OCI-LY7 (cell line): Measurements from ENCODE around the gene SULT1A2. TPM values are rescaled to one million over a fixed set of nuclear protein-coding genes. Genes with fewer than 3 reads are reported as not detected.
"Not testable (repeated sequence)": the region's sequence is repeated elsewhere in the genome, so short reads cannot be mapped to it uniquely, and the experiment has no call there.

ENCODE experiments used
- BruUV-seq: library from RNA; stranded (reverse); fragments of 400-500 nt; replicated peaks from 2 replicates; lab custom pipeline; 2021; lab: Mats Ljungman, UMichigan
- CTCF ChIA-PET: fragments of 300-600 bp; sonication (Branson Sonifier 250); formaldehyde crosslinking; loops from one replicate; lab custom pipeline; 2022; ENCODE audit warnings: antibody characterized with exemption; ENCODE audit not compliant: unreplicated experiment; lab: Charles Lee
- POLR2A ChIA-PET: fragments of 300-600 bp; sonication (Branson Sonifier 250); formaldehyde crosslinking; loops from one replicate; lab custom pipeline; 2022; ENCODE audit warnings: antibody characterized with exemption; lab: Charles Lee
- DNase-seq: peaks from one replicate; pipeline ENCODE4 v3.0.0-alpha.2; 2015; ENCODE audit warnings: low spot score
- H2AFZ ChIP-seq: fragments of 200-600 bp; sonication (generic), shearing (Covaris generic); 2 replicates; pipeline ENCODE4 v1.6.1; 2014; ENCODE audit warnings: mild to moderate bottlenecking, antibody characterized with exemption, low read length, moderate library complexity
- H3K27ac ChIP-seq: fragments of 200-600 bp; sonication (generic); 2 replicates; pipeline ENCODE4 v1.5.1; 2014; ENCODE audit warnings: mixed run types, low read depth, mild to moderate bottlenecking, moderate library complexity, low read length, inconsistent platforms; ENCODE audit not compliant: poor library complexity, severe bottlenecking
- H3K36me3 ChIP-seq: fragments of 200-600 bp; sonication (generic); 2 replicates; pipeline ENCODE4 v1.6.1; 2014; ENCODE audit warnings: mild to moderate bottlenecking, antibody characterized with exemption, low read length, moderate library complexity, mixed read lengths; ENCODE audit not compliant: insufficient read depth
- H3K4me1 ChIP-seq: fragments of 200-600 bp; sonication (generic); 2 replicates; pipeline ENCODE4 v1.5.1; 2014; ENCODE audit warnings: mild to moderate bottlenecking, low read length; ENCODE audit not compliant: insufficient read depth, poor library complexity, severe bottlenecking
- H3K4me2 ChIP-seq: fragments of 200-600 bp; sonication (generic); 2 replicates; pipeline ENCODE4 v1.6.1; 2014; ENCODE audit warnings: mild to moderate bottlenecking, low read length
- H3K4me3 ChIP-seq: fragments of 200-600 bp; sonication (generic); 2 replicates; pipeline ENCODE4 v1.5.1; 2014; ENCODE audit warnings: mild to moderate bottlenecking, low read depth, low read length; ENCODE audit not compliant: poor library complexity, severe bottlenecking
- H3K79me2 ChIP-seq: fragments of 200-600 bp; sonication (generic); 2 replicates; pipeline ENCODE4 v1.6.1; 2016; ENCODE audit warnings: low read depth, mild to moderate bottlenecking, low read length, moderate library complexity, mixed read lengths; ENCODE audit not compliant: insufficient read depth
- H3K9me2 ChIP-seq: fragments of 200-600 bp; sonication (generic); 2 replicates; pipeline ENCODE4 v1.6.1; 2016; ENCODE audit warnings: mild to moderate bottlenecking, low read length, mixed read lengths; ENCODE audit not compliant: insufficient read depth
- H3K9me3 ChIP-seq: fragments of 200-600 bp; sonication (generic); 2 replicates; pipeline ENCODE4 v1.6.1; 2014; ENCODE audit warnings: mild to moderate bottlenecking, mixed run types, low read length, mixed read lengths
- H4K20me1 ChIP-seq: fragments of 200-600 bp; sonication (generic); 2 replicates; pipeline ENCODE4 v1.6.1; 2014; ENCODE audit warnings: mild to moderate bottlenecking, antibody characterized with exemption, low read length, moderate library complexity, mixed read lengths; ENCODE audit not compliant: insufficient read depth
- EZH2phosphoT487 ChIP-seq: fragments of 200-600 bp; sonication (generic); IDR thresholded peaks from 2 replicates; pipeline ENCODE4 v1.6.1; 2018; ENCODE audit warnings: low read depth, borderline replicate concordance, mild to moderate bottlenecking, mixed run types, antibody characterized with exemption, low read length, moderate library complexity, mixed read lengths
- intact Hi-C: fragments of 100-400 bp; cut with micrococcal nuclease; formaldehyde crosslinking; loops from one replicate; pipeline ENCODE4 v1.10.0; 2022; ENCODE audit not compliant: unreplicated experiment
- total RNA-seq, 2 experiments: library from RNA; depleted of rRNA in 1 of 2; stranded (reverse); fragments of >200 nt in 1 of 2; shearing (Covaris generic) in 1 of 2; gene quantifications; 2 replicates each; pipeline ENCODE4 v1.2.3, GENCODE V29; 2014 to 2022
- TF ChIP-seq, protein P1 (sequence below): fragments of 200-600 bp; sonication (generic); conservative IDR thresholded peaks from 2 replicates; pipeline ENCODE4 v1.5.1; 2014; ENCODE audit warnings: mild to moderate bottlenecking, antibody characterized with exemption, low read length, moderate library complexity, mixed read lengths

SULT1A2 gene
- total RNA-seq, 2 experiments from 2014 or later: 2.1 to 3.0 TPM

- H2AFZ ChIP-seq, intact Hi-C loops, H3K27ac ChIP-seq, H4K20me1 ChIP-seq, H3K9me2 ChIP-seq, DNase-seq, H3K4me1 ChIP-seq, H3K36me3 ChIP-seq, POLR2A ChIA-PET, H3K4me2 ChIP-seq, H3K79me2 ChIP-seq, CTCF ChIA-PET, H3K4me3 ChIP-seq, H3K9me3 ChIP-seq, BruUV-seq: not testable (repeated sequence)
Measured at GRCh38 chr16:28630905-28631304, 34.1 kb upstream of the SULT1A2 start.

GRCh38 chr16:28623172-28623711 lies 26.4 kb upstream of the SULT1A2 start:
- peaks cover 43% of the 10 kb centered on the region for H3K4me1 ChIP-seq
- no peaks in the 10 kb centered on the region for H3K9me2 ChIP-seq
- H4K20me1 ChIP-seq: no peaks in the 10 kb centered on the region
- H3K79me2 ChIP-seq: peaks cover 48% of the 10 kb centered on the region
- H3K36me3 ChIP-seq: peaks cover 27% of the 10 kb centered on the region
- ChIA-PET CTCF (interaction anchor here (0.6 kb wide), 1 partner anchor 132 kb away, joined by 3 read pairs; no protein-coding TSS in a partner anchor), POLR2A (interaction anchor here (0.6 to 1.1 kb wide), 2 partner anchors 131 to 434 kb away, joined by 3 to 4 read pairs; partner anchors contain the start of gene CLN3)
- peak overlapping the region; percentile 60 for H3K27ac ChIP-seq
- BruUV-seq: no TSS peak
- intact Hi-C loops: loop anchor here (1.0 kb wide), 1 partner anchor 131 kb away; the partner anchor contains the start of gene CLN3
- peak overlapping the region; percentile 77 for H3K4me2 ChIP-seq
- no peaks in the 10 kb centered on the region for H3K9me3 ChIP-seq
- peak overlapping the region; percentile 66 for H2AFZ ChIP-seq
- peak; percentile 94 for DNase-seq
- TF ChIP-seq, protein P1, sequence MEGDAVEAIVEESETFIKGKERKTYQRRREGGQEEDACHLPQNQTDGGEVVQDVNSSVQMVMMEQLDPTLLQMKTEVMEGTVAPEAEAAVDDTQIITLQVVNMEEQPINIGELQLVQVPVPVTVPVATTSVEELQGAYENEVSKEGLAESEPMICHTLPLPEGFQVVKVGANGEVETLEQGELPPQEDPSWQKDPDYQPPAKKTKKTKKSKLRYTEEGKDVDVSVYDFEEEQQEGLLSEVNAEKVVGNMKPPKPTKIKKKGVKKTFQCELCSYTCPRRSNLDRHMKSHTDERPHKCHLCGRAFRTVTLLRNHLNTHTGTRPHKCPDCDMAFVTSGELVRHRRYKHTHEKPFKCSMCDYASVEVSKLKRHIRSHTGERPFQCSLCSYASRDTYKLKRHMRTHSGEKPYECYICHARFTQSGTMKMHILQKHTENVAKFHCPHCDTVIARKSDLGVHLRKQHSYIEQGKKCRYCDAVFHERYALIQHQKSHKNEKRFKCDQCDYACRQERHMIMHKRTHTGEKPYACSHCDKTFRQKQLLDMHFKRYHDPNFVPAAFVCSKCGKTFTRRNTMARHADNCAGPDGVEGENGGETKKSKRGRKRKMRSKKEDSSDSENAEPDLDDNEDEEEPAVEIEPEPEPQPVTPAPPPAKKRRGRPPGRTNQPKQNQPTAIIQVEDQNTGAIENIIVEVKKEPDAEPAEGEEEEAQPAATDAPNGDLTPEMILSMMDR: no peak
- no peak for TF ChIP-seq EZH2phosphoT487
- H3K4me3 ChIP-seq: peak overlapping the region; percentile 92

DNA sequence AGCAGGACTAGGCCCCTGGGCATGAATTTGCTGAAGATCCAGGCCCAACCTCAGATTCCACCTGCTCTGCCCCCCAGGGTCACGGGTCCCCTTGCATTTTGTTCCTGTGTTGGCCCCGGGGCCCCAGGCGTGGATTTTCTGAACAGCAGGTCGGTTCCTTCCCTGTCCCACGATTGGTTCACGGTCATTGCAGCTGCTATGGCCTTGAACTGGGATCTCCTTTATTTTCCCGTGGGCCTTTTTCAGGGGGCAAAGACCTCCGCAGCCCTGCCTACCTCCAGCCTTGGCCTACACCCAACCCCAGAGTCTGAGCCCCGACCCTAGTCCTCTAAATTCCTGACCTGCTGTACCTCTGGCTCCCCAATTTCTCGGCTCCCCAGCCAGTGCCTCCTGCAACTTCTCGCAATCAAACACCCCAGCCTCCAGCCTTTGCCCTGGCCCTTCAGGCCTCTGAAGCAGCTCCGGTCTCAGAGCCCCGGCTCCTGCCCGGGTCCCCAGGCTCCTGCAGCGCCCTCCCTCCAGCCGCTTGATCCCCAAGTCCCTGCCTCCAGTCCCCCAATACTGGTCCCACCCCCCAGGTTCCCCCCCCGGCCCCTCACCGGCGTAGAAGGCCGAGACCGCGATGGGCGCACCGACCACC lies 25.8 kb upstream of the SULT1A2 start:
- not testable (repeated sequence) for BruUV-seq, H4K20me1 ChIP-seq, H3K9me2 ChIP-seq, H3K9me3 ChIP-seq
- H3K27ac ChIP-seq: peak overlapping the region; percentile 60
- peak overlapping the region; percentile 77 for H3K4me2 ChIP-seq
- H3K4me3 ChIP-seq: peak overlapping the region; percentile 92
- H3K4me1 ChIP-seq: peaks cover 49% of the 10 kb centered on the region
- ChIA-PET POLR2A (interaction anchor here (1.1 kb wide), 1 partner anchor 131 kb away, joined by 3 read pairs; the partner anchor contains the start of gene CLN3), CTCF (interaction anchor here (0.6 kb wide), 1 partner anchor 132 kb away, joined by 3 read pairs; no protein-coding TSS in a partner anchor)
- peaks cover 27% of the 10 kb centered on the region for H3K36me3 ChIP-seq
- H2AFZ ChIP-seq: peak overlapping the region; percentile 66
- H3K79me2 ChIP-seq: peaks cover 49% of the 10 kb centered on the region
- intact Hi-C loops: loop anchor here (1.0 kb wide), 1 partner anchor 130 kb away; the partner anchor contains the start of gene CLN3
- peak; percentile 29 for DNase-seq
